Measurements from ENCODE around the gene CELF4. TPM values are rescaled to one million over a fixed set of nuclear protein-coding genes. Genes with fewer than 3 reads are reported as not detected.

CELF4 gene
- polyA plus RNA-seq, 1 experiment = not detected

DNA sequence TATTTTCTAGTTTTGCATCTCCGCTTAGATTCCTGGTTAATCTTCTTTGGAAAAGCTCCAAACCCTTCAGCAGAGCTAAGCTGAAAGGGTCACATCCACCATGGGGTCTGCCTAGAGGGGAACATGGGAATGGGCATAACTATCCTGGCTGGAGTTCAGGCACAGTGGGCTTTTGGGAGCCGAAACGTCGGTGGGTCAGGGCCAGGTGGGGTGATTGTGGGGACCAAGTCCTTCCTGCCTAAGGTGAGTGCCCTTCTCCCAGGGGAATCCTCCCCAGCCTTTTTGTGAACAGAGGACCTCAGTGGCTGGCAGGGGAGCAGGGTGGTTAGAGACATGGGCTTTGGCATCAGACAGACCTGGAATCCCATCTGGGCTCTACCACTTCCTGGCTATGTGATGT lies 60.3 kb downstream of the CELF4 start:
- no peak for DNase-seq (ENCODE audit: low read depth)
- Histone ChIP-seq H3K27me3 (ENCODE audit: control insufficient read depth, insufficient read depth, low read length) (no peaks in the 10 kb centered on the region), H3K4me3 (ENCODE audit: low read depth, low read length) (no peak overlapping the region), H3K36me3 (ENCODE audit: control insufficient read depth, insufficient read depth, low read length) (no peaks in the 10 kb centered on the region)
- POLR2A ChIA-PET = no interaction called here
- CTCF ChIA-PET = interaction anchor here (1.0 kb wide), 1 partner anchor 32 kb away, joined by 4 read pairs; no protein-coding TSS in a partner anchor
- TF ChIP-seq, protein P1, sequence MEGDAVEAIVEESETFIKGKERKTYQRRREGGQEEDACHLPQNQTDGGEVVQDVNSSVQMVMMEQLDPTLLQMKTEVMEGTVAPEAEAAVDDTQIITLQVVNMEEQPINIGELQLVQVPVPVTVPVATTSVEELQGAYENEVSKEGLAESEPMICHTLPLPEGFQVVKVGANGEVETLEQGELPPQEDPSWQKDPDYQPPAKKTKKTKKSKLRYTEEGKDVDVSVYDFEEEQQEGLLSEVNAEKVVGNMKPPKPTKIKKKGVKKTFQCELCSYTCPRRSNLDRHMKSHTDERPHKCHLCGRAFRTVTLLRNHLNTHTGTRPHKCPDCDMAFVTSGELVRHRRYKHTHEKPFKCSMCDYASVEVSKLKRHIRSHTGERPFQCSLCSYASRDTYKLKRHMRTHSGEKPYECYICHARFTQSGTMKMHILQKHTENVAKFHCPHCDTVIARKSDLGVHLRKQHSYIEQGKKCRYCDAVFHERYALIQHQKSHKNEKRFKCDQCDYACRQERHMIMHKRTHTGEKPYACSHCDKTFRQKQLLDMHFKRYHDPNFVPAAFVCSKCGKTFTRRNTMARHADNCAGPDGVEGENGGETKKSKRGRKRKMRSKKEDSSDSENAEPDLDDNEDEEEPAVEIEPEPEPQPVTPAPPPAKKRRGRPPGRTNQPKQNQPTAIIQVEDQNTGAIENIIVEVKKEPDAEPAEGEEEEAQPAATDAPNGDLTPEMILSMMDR (IDR thresholded peaks at IDR 0.05; ENCODE audit: insufficient read depth, low read depth, low read length) = no peak

DNA sequence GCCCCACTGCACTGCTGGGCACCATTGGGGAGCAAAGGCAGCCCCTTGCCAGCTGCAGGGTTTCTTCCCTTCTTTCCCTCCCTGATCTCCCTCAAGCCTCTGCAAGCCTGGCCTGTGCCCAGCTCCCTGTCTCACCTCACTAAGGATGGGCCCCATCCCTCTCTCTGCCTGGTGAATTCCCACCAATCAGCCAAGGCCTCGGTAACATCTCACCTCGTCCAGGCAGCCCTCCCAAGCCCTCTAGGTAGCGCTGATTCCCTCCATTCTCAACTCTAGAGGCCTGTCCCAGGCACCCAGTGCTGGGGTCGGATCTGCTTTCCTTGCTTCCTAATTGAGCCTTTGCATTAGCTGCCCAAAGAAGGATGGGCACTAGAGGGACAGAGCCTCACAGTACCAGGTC lies 63.0 kb downstream of the CELF4 start:
- POLR2A ChIA-PET = no interaction called here

GRCh38 chr18:37502036-37502435 lies 63.6 kb downstream of the CELF4 start:
- no peak overlapping the region for H3K4me3 ChIP-seq (ENCODE audit: low read depth, low read length)
- H3K27me3 ChIP-seq (ENCODE audit: control insufficient read depth, insufficient read depth, low read length) = no peaks in the 10 kb centered on the region
- no peak for DNase-seq (ENCODE audit: low read depth)
- POLR2A ChIA-PET = no interaction called here
- CTCF ChIA-PET = no interaction called here
- H3K36me3 ChIP-seq (ENCODE audit: control insufficient read depth, insufficient read depth, low read length) = no peaks in the 10 kb centered on the region
- TF ChIP-seq, protein P1 (IDR thresholded peaks at IDR 0.05; ENCODE audit: insufficient read depth, low read depth, low read length) = no peak

More for the DNA sequence above, 63.0 kb downstream of the CELF4 start:
- TF ChIP-seq, protein P1 (IDR thresholded peaks at IDR 0.05; ENCODE audit: insufficient read depth, low read depth, low read length) = no peak
- DNase-seq (ENCODE audit: low read depth) = no peak
- H3K27me3 ChIP-seq (ENCODE audit: control insufficient read depth, insufficient read depth, low read length) = no peaks in the 10 kb centered on the region
- no peaks in the 10 kb centered on the region for H3K36me3 ChIP-seq (ENCODE audit: control insufficient read depth, insufficient read depth, low read length)
- no peak overlapping the region for H3K4me3 ChIP-seq (ENCODE audit: low read depth, low read length)
- CTCF ChIA-PET = no interaction called here

GRCh38 chr18:37501136-37501535 lies 64.5 kb downstream of the CELF4 start:
- Histone ChIP-seq H3K4me3 (ENCODE audit: low read depth, low read length) (no peak overlapping the region), H3K27me3 (ENCODE audit: control insufficient read depth, insufficient read depth, low read length) (no peaks in the 10 kb centered on the region), H3K36me3 (ENCODE audit: control insufficient read depth, insufficient read depth, low read length) (no peaks in the 10 kb centered on the region)
- no peak for DNase-seq (ENCODE audit: low read depth)
- TF ChIP-seq, protein P1 (IDR thresholded peaks at IDR 0.05; ENCODE audit: insufficient read depth, low read depth, low read length) = no peak
- CTCF ChIA-PET = interaction anchor here (0.7 kb wide), 1 partner anchor 69 kb away, joined by 3 read pairs; no protein-coding TSS in a partner anchor
- POLR2A ChIA-PET = no interaction called here

GRCh38 chr18:37499913-37500312 lies 65.7 kb downstream of the CELF4 start:
- Histone ChIP-seq H3K4me3 (ENCODE audit: low read depth, low read length) (no peak overlapping the region), H3K27me3 (ENCODE audit: control insufficient read depth, insufficient read depth, low read length) (no peaks in the 10 kb centered on the region), H3K36me3 (ENCODE audit: control insufficient read depth, insufficient read depth, low read length) (no peaks in the 10 kb centered on the region)
- TF ChIP-seq, protein P1 (IDR thresholded peaks at IDR 0.05; ENCODE audit: insufficient read depth, low read depth, low read length) = no peak
- DNase-seq (ENCODE audit: low read depth) = no peak
- ChIA-PET POLR2A (no interaction called here), CTCF (no interaction called here)
